Measurements from ENCODE around the gene ADAMTSL4. TPM values are rescaled to one million over a fixed set of nuclear protein-coding genes. Genes with fewer than 3 reads are reported as not detected.
A peak's percentile ranks its signal among the peaks of the same experiment; 100 is the strongest.

Gene ADAMTSL4
- total RNA-seq, 2 experiments from 2014 or later = 0.16 to 0.22 TPM

DNA sequence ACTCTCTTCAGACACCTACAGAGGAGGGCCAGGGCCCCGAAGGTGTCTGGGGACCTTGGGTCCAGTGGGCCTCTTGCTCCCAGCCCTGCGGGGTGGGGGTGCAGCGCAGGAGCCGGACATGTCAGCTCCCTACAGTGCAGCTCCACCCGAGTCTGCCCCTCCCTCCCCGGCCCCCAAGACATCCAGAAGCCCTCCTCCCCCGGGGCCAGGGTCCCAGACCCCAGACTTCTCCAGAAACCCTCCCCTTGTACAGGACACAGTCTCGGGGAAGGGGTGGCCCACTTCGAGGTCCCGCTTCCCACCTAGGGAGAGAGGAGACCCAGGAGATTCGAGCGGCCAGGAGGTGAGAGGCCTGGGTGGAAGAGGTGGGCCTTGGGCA, 3.7 kb downstream of the ADAMTSL4 start:
- Mint-ChIP-seq H3K27ac (no peak overlapping the region), H3K4me3 (no peak overlapping the region), H3K27me3 (peaks cover 18% of the 10 kb centered on the region), H3K9me3 (no peaks in the 10 kb centered on the region), H3K4me1 (ENCODE audit: low read depth) (peaks cover 23% of the 10 kb centered on the region), H3K36me3 (ENCODE audit: low read depth) (peaks cover 4% of the 10 kb centered on the region)
- no peak overlapping the region for H3K4me3 ChIP-seq (ENCODE audit: low read length)
- POLR2A ChIA-PET = interaction anchor here (1.3 kb wide), 1 partner anchor 26 kb away, joined by 9 read pairs; the partner anchor contains the start of gene MCL1
- peaks cover 43% of the 10 kb centered on the region for H3K4me1 ChIP-seq (ENCODE audit: insufficient read depth, low read length)
- CTCF ChIA-PET = interaction anchor here (1.1 kb wide), 1 partner anchor 20 kb away, joined by 3 read pairs; no protein-coding TSS in a partner anchor
- no peak overlapping the region for H3K27ac ChIP-seq (ENCODE audit: low read depth in 1 of 2, low read length in 2 of 2)
- ATAC-seq (ENCODE audit: poor library complexity) = no peak
- intact Hi-C loops (cut with DNase I, micrococcal nuclease) = no loop called here
- DNase-seq = no peak
- peaks cover 8% of the 10 kb centered on the region for H3K36me3 ChIP-seq (ENCODE audit: insufficient read depth, low read length)
- no peak for TF ChIP-seq CTCF (IDR thresholded peaks at IDR 0.05)
- H3K27me3 ChIP-seq (ENCODE audit: control insufficient read depth in 1 of 2, insufficient read depth in 2 of 2, low read length in 2 of 2) = peaks cover 3 to 5% of the 10 kb centered on the region in 2 experiments
- no peaks in the 10 kb centered on the region for H3K9me3 ChIP-seq (ENCODE audit: control insufficient read depth in 1 of 2, insufficient read depth in 1 of 2, low read length in 2 of 2)

GRCh38 chr1:150553392-150554085, 4.3 kb downstream of the ADAMTSL4 start:
- DNase-seq = peak in 1 of 14 experiments; percentile 33
- Histone ChIP-seq H3K36me3 (ENCODE audit: insufficient read depth, low read length) (peaks cover 14% of the 10 kb centered on the region), H3K4me1 (ENCODE audit: insufficient read depth, low read length) (peaks cover 44% of the 10 kb centered on the region), H3K4me3 (ENCODE audit: low read length) (no peak overlapping the region), H3K27me3 (ENCODE audit: control insufficient read depth in 1 of 2, insufficient read depth in 2 of 2, low read length in 2 of 2) (peaks cover under 1 to 5% of the 10 kb centered on the region in 2 experiments), H3K27ac (ENCODE audit: low read depth in 1 of 2, low read length in 2 of 2) (no peak overlapping the region), H3K9me3 (ENCODE audit: control insufficient read depth in 1 of 2, insufficient read depth in 1 of 2, low read length in 2 of 2) (no peaks in the 10 kb centered on the region)
- no peak for ATAC-seq (ENCODE audit: poor library complexity)
- H3K9me3 Mint-ChIP-seq = no peaks in the 10 kb centered on the region
- H3K4me1 Mint-ChIP-seq (ENCODE audit: low read depth) = peaks cover 20% of the 10 kb centered on the region
- ChIA-PET POLR2A (interaction anchor here (1.3 kb wide), 1 partner anchor 25 kb away, joined by 9 read pairs; the partner anchor contains the start of gene MCL1), CTCF (no interaction called here)
- H3K36me3 Mint-ChIP-seq (ENCODE audit: low read depth) = peaks cover 4% of the 10 kb centered on the region
- no peak overlapping the region for H3K4me3 Mint-ChIP-seq
- H3K27me3 Mint-ChIP-seq = peaks cover 13% of the 10 kb centered on the region
- TF ChIP-seq CTCF (IDR thresholded peaks at IDR 0.05) = no peak
- intact Hi-C loops (cut with DNase I, micrococcal nuclease) = no loop called here
- H3K27ac Mint-ChIP-seq = no peak overlapping the region

DNA sequence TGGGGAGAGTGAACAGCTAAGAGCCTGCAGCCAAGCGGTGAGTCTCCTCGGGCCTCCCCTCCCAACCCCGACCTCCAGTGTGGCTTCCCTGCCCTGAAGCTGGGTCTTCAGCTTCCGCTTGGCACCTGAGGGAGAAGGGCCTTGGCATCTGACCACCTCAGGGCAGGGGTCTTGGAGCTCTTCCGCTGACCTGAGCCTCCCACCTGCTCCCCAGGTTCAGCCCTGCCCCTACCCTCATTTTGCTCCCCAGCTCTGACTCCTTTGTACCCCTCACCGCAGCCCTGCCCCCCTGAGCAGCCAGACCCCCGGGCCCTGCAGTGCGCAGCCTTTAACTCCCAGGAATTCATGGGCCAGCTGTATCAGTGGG, 4.9 kb downstream of the ADAMTSL4 start:
- H3K4me3 Mint-ChIP-seq = no peak overlapping the region
- H3K9me3 Mint-ChIP-seq = no peaks in the 10 kb centered on the region
- intact Hi-C loops (cut with DNase I, micrococcal nuclease) = no loop called here
- H3K27ac Mint-ChIP-seq = no peak overlapping the region
- Histone ChIP-seq H3K27ac (ENCODE audit: low read depth in 1 of 2, low read length in 2 of 2) (no peak overlapping the region), H3K36me3 (ENCODE audit: insufficient read depth, low read length) (peaks cover 14% of the 10 kb centered on the region), H3K4me1 (ENCODE audit: insufficient read depth, low read length) (peaks cover 47% of the 10 kb centered on the region), H3K27me3 (ENCODE audit: control insufficient read depth in 1 of 2, insufficient read depth in 2 of 2, low read length in 2 of 2) (peaks cover 0 to 5% of the 10 kb centered on the region in 2 experiments), H3K9me3 (ENCODE audit: control insufficient read depth in 1 of 2, insufficient read depth in 1 of 2, low read length in 2 of 2) (no peaks in the 10 kb centered on the region), H3K4me3 (ENCODE audit: low read length) (no peak overlapping the region)
- H3K4me1 Mint-ChIP-seq (ENCODE audit: low read depth) = peaks cover 19% of the 10 kb centered on the region
- H3K27me3 Mint-ChIP-seq = peaks cover 12% of the 10 kb centered on the region
- ChIA-PET POLR2A (interaction anchor here (1.3 kb wide), 1 partner anchor 25 kb away, joined by 9 read pairs; the partner anchor contains the start of gene MCL1), CTCF (no interaction called here)
- peaks cover 4% of the 10 kb centered on the region for H3K36me3 Mint-ChIP-seq (ENCODE audit: low read depth)
- no peak for DNase-seq
- no peak for ATAC-seq (ENCODE audit: poor library complexity)
- no peak for TF ChIP-seq CTCF (IDR thresholded peaks at IDR 0.05)
